ENCODE results near the gene FAM50A.

Gene FAM50A

GRCh38 chrX:154465601-154466000 lies 21.7 kb downstream of the FAM50A start:
- DNase-seq (ENCODE audit: low spot score) = no peak

GRCh38 chrX:154466036-154466435 lies 22.1 kb downstream of the FAM50A start:
- DNase-seq (ENCODE audit: low spot score) = no peak

- no peak for DNase-seq (ENCODE audit: low spot score)
Measured at GRCh38 chrX:154466907-154467306, 23.0 kb downstream of the FAM50A start.

GRCh38 chrX:154467556-154467955 lies 23.6 kb downstream of the FAM50A start:
- no peak for DNase-seq (ENCODE audit: low spot score)

GRCh38 chrX:154468217-154468616 lies 24.3 kb downstream of the FAM50A start:
- DNase-seq (ENCODE audit: low spot score) = no peak

- DNase-seq (ENCODE audit: low spot score) = no peak
Measured at GRCh38 chrX:154469114-154469513, 25.2 kb downstream of the FAM50A start.

GRCh38 chrX:154469880-154470279 lies 25.9 kb downstream of the FAM50A start:
- DNase-seq (ENCODE audit: low spot score) = no peak

GRCh38 chrX:154470434-154470833 lies 26.5 kb downstream of the FAM50A start:
- no peak for DNase-seq (ENCODE audit: low spot score)

GRCh38 chrX:154470914-154471568 lies 27.1 kb downstream of the FAM50A start:
- DNase-seq (ENCODE audit: low spot score) = no peak

GRCh38 chrX:154471839-154472684 lies 28.1 kb downstream of the FAM50A start:
- DNase-seq (ENCODE audit: low spot score) = no peak

- DNase-seq (ENCODE audit: low spot score) = no peak
Measured at GRCh38 chrX:154472685-154473632, 29.0 kb downstream of the FAM50A start.

- no peak for DNase-seq (ENCODE audit: low spot score)
Measured at GRCh38 chrX:154473683-154474082, 29.7 kb downstream of the FAM50A start.

GRCh38 chrX:154476821-154477220 lies 32.9 kb downstream of the FAM50A start:
- DNase-seq (ENCODE audit: low spot score) = no peak

GRCh38 chrX:154477891-154478477 lies 34.0 kb downstream of the FAM50A start:
- no peak for DNase-seq (ENCODE audit: low spot score)

- DNase-seq (ENCODE audit: low spot score) = peak; percentile 94
Measured at GRCh38 chrX:154478728-154479622, 35.0 kb downstream of the FAM50A start, which contains the start of gene LAGE3. Gene LAGE3 (minus strand): TSS chrX:154479281. CDS start chrX:154478915, 366 bp downstream.

- DNase-seq (ENCODE audit: low spot score) = no peak
Measured at GRCh38 chrX:154481195-154481594, 37.3 kb downstream of the FAM50A start.

GRCh38 chrX:154481911-154482601 lies 38.1 kb downstream of the FAM50A start:
- DNase-seq (ENCODE audit: low spot score) = no peak

GRCh38 chrX:154482786-154483185 lies 38.8 kb downstream of the FAM50A start:
- DNase-seq (ENCODE audit: low spot score) = no peak

GRCh38 chrX:154483325-154483724 lies 39.4 kb downstream of the FAM50A start:
- no peak for DNase-seq (ENCODE audit: low spot score)
